Gastrocnemius medialis (tissue), 4 donors: ENCODE measurements around the gene ABHD17C.

ENCODE experiments used
- CTCF ChIP-seq, 5 experiments: fragments of 450-650 bp in 3 of 5; fragments of 200-600 bp in 2 of 5; sonication (generic) in 2 of 5; IDR thresholded peaks in 4 of 5; conservative IDR thresholded peaks in 1 of 5; 1 replicate in 4 of 5; 2 replicates in 1 of 5; pipeline ENCODE4 v1.5.1; 2016 to 2019; ENCODE audit warnings: antibody characterized with exemption in 5 of 5, mild to moderate bottlenecking in 3 of 5, moderate library complexity in 3 of 5
- POLR2A ChIP-seq, 2 donors: fragments of 450-650 bp; IDR thresholded peaks; one replicate each; pipeline ENCODE4 v1.6.1; 2017; ENCODE audit warnings: antibody characterized with exemption in 2 of 2, mild to moderate bottlenecking in 2 of 2, moderate library complexity in 2 of 2

- TF ChIP-seq CTCF (IDR thresholded peaks at IDR 0.05 in 4 of 5, conservative IDR thresholded peaks at IDR 0.05 in 1 of 5), result no peak
- no peak for TF ChIP-seq POLR2A (IDR thresholded peaks at IDR 0.05)
Observed at GRCh38 chr15:80698676-80699075, 3.6 kb downstream of the ABHD17C start.
